KMS-11 (cell line): ENCODE results near the gene CFC1B.
"Not testable (repeated sequence)": the region's sequence is repeated elsewhere in the genome, so short reads cannot be mapped to it uniquely, and the experiment has no call there.

Experiments
- H2AFZ ChIP-seq: fragments of 200-600 bp; sonication (generic); 2 replicates; pipeline ENCODE4 v1.6.1; 2016; ENCODE audit warnings: antibody characterized with exemption, mixed run types, low read depth
- H3K27ac ChIP-seq: fragments of 200-600 bp; sonication (generic); 2 replicates; pipeline ENCODE4 v1.6.1; 2016; ENCODE audit warnings: mild to moderate bottlenecking, mixed run types
- H3K27me3 ChIP-seq: fragments of 200-600 bp; sonication (generic); 2 replicates; pipeline ENCODE4 v1.6.1; 2017; ENCODE audit warnings: mild to moderate bottlenecking, low read depth, mixed run types, moderate library complexity; ENCODE audit not compliant: insufficient read depth
- H3K36me3 ChIP-seq: fragments of 200-600 bp; sonication (generic); 2 replicates; pipeline ENCODE4 v1.6.1; 2017; ENCODE audit warnings: mild to moderate bottlenecking, mixed run types; ENCODE audit not compliant: insufficient read depth
- H3K4me1 ChIP-seq: fragments of 200-600 bp; sonication (generic); 2 replicates; pipeline ENCODE4 v1.6.1; 2016; ENCODE audit warnings: mild to moderate bottlenecking, low read depth, mixed run types; ENCODE audit not compliant: poor library complexity, severe bottlenecking
- H3K4me2 ChIP-seq: fragments of 200-600 bp; sonication (generic); 2 replicates; pipeline ENCODE4 v1.7.0; 2016; ENCODE audit warnings: mild to moderate bottlenecking, mixed run types
- H3K4me3 ChIP-seq: fragments of 200-600 bp; sonication (generic); IDR thresholded peaks from 2 replicates; pipeline ENCODE4 v1.6.1; 2017; ENCODE audit warnings: low read depth, low read length, mixed read lengths; ENCODE audit not compliant: insufficient read depth
- H3K79me2 ChIP-seq: fragments of 200-600 bp; sonication (generic); 2 replicates; pipeline ENCODE4 v1.6.1; 2016; ENCODE audit warnings: low read depth, mixed run types; ENCODE audit not compliant: insufficient read depth
- H3K9ac ChIP-seq: fragments of 200-600 bp; sonication (generic); 2 replicates; pipeline ENCODE4 v1.6.1; 2016; ENCODE audit warnings: mild to moderate bottlenecking, mixed run types
- H4K20me1 ChIP-seq: fragments of 200-600 bp; sonication (generic); 2 replicates; pipeline ENCODE4 v1.6.1; 2016; ENCODE audit warnings: mild to moderate bottlenecking, mixed run types; ENCODE audit not compliant: insufficient read depth

The CFC1B gene

GRCh38 chr2:130556441-130556840 is 35.4 kb downstream of the CFC1B start:
- H3K79me2 ChIP-seq, H3K27me3 ChIP-seq, H3K4me2 ChIP-seq, H4K20me1 ChIP-seq, H3K36me3 ChIP-seq, H3K4me3 ChIP-seq, H3K4me1 ChIP-seq, H3K9ac ChIP-seq, H2AFZ ChIP-seq, H3K27ac ChIP-seq: not testable (repeated sequence)

- not testable (repeated sequence) for H3K4me1 ChIP-seq, H4K20me1 ChIP-seq, H3K9ac ChIP-seq
Observed at GRCh38 chr2:130566165-130566564, 45.1 kb downstream of the CFC1B start.

GRCh38 chr2:130571929-130572328 is 50.9 kb downstream of the CFC1B start:
- not testable (repeated sequence) for H3K27ac ChIP-seq, H3K4me2 ChIP-seq, H3K9ac ChIP-seq, H3K79me2 ChIP-seq, H4K20me1 ChIP-seq, H3K4me1 ChIP-seq, H3K27me3 ChIP-seq, H2AFZ ChIP-seq, H3K4me3 ChIP-seq, H3K36me3 ChIP-seq

More at GRCh38 chr2:130566165-130566564, 45.1 kb downstream of the CFC1B start:
- H3K27ac ChIP-seq, H3K27me3 ChIP-seq, H3K36me3 ChIP-seq, H2AFZ ChIP-seq, H3K4me3 ChIP-seq, H3K79me2 ChIP-seq, H3K4me2 ChIP-seq: not testable (repeated sequence)

GRCh38 chr2:130574230-130574629 is 53.2 kb downstream of the CFC1B start:
- not testable (repeated sequence) for H3K27me3 ChIP-seq, H3K4me2 ChIP-seq, H4K20me1 ChIP-seq, H3K4me1 ChIP-seq, H3K4me3 ChIP-seq, H2AFZ ChIP-seq, H3K27ac ChIP-seq, H3K36me3 ChIP-seq, H3K9ac ChIP-seq, H3K79me2 ChIP-seq

GRCh38 chr2:130576209-130576784 is 55.3 kb downstream of the CFC1B start:
- H3K27ac ChIP-seq, H4K20me1 ChIP-seq, H3K36me3 ChIP-seq, H3K4me3 ChIP-seq, H2AFZ ChIP-seq, H3K4me1 ChIP-seq, H3K79me2 ChIP-seq, H3K9ac ChIP-seq, H3K27me3 ChIP-seq, H3K4me2 ChIP-seq: not testable (repeated sequence)

- H3K4me3 ChIP-seq, H3K79me2 ChIP-seq, H3K4me2 ChIP-seq, H3K36me3 ChIP-seq, H4K20me1 ChIP-seq, H3K27ac ChIP-seq, H2AFZ ChIP-seq, H3K9ac ChIP-seq, H3K27me3 ChIP-seq, H3K4me1 ChIP-seq: not testable (repeated sequence)
Observed at GRCh38 chr2:130577559-130577958, 56.5 kb downstream of the CFC1B start.
